Liver (tissue), 9 donors: ENCODE measurements around the gene ASAP2. TPM values are rescaled to one million over a fixed set of nuclear protein-coding genes. Genes with fewer than 3 reads are reported as not detected.

Source experiments
- DNase-seq: peaks from one replicate; pipeline ENCODE4 v3.0.0-alpha.2; 2017; ENCODE audit warnings: low spot score
- H3K27ac ChIP-seq, 2 donors: one replicate each; pipeline ENCODE4 v1.7.0; 2013; ENCODE audit warnings: inconsistent platforms in 2 of 2, low read length in 2 of 2, control low read depth in 1 of 2, low read depth in 1 of 2, mild to moderate bottlenecking in 1 of 2
- H3K27me3 ChIP-seq, 4 donors: one replicate each; pipeline versions ENCODE4 v1.6.1 to v1.7.0; 2013; ENCODE audit warnings: low read length in 3 of 4, inconsistent platforms in 1 of 4, mild to moderate bottlenecking in 1 of 4, moderate library complexity in 1 of 4; ENCODE audit not compliant: control insufficient read depth in 4 of 4, insufficient read depth in 4 of 4
- H3K36me3 ChIP-seq, 4 donors: one replicate each; pipeline versions ENCODE4 v1.6.1 to v1.7.0; 2013; ENCODE audit warnings: low read length in 3 of 4, mild to moderate bottlenecking in 3 of 4, low read depth in 1 of 4, moderate library complexity in 1 of 4; ENCODE audit not compliant: control insufficient read depth in 4 of 4, insufficient read depth in 3 of 4
- H3K4me1 ChIP-seq, 4 donors: one replicate each; pipeline versions ENCODE4 v1.6.1 to v1.7.0; 2013; ENCODE audit warnings: low read length in 3 of 4, mild to moderate bottlenecking in 3 of 4, moderate library complexity in 1 of 4; ENCODE audit not compliant: control insufficient read depth in 4 of 4, insufficient read depth in 4 of 4
- H3K4me3 ChIP-seq, 3 donors: one replicate each; pipeline versions ENCODE4 v1.6.1 to v1.7.0; 2013; ENCODE audit warnings: low read length in 3 of 3, control low read depth in 1 of 3, low read depth in 1 of 3, mild to moderate bottlenecking in 1 of 3
- H3K9ac ChIP-seq, 2 donors: one replicate each; pipeline ENCODE4 v1.7.0; 2013; ENCODE audit warnings: low read length in 2 of 2, mild to moderate bottlenecking in 2 of 2, moderate library complexity in 2 of 2, control low read depth in 1 of 2, low read depth in 1 of 2
- H3K9me3 ChIP-seq, 4 donors: one replicate each; pipeline versions ENCODE4 v1.6.1 to v1.7.0; 2013; ENCODE audit warnings: low read length in 3 of 4; ENCODE audit not compliant: control insufficient read depth in 4 of 4
- ATF3 ChIP-seq: IDR thresholded peaks from 2 replicates; pipeline ENCODE4 v1.6.1; 2016; ENCODE audit warnings: antibody characterized with exemption
- EGR1 ChIP-seq, 2 donors: IDR thresholded peaks; 2 replicates each; pipeline ENCODE4 v1.6.1; 2016 to 2018; ENCODE audit warnings: antibody characterized with exemption in 2 of 2, low read depth in 2 of 2
- FOXA1 ChIP-seq: IDR thresholded peaks from 2 replicates; pipeline ENCODE4 v1.6.1; 2016; ENCODE audit warnings: antibody characterized with exemption
- FOXA2 ChIP-seq: IDR thresholded peaks from 2 replicates; pipeline ENCODE4 v1.6.1; 2016; ENCODE audit warnings: antibody characterized with exemption
- GABPA ChIP-seq, 2 donors: IDR thresholded peaks in 1 of 2; conservative IDR thresholded peaks in 1 of 2; 2 replicates each; pipeline ENCODE4 v1.6.1; 2016; ENCODE audit warnings: antibody characterized with exemption in 2 of 2, mild to moderate bottlenecking in 1 of 2, moderate library complexity in 1 of 2
- HNF4G ChIP-seq: IDR thresholded peaks from 2 replicates; pipeline ENCODE4 v1.6.1; 2016; ENCODE audit warnings: antibody characterized with exemption
- JUND ChIP-seq, 2 donors: IDR thresholded peaks; 2 replicates each; pipeline ENCODE4 v1.6.1; 2016; ENCODE audit warnings: antibody characterized with exemption in 2 of 2
- MAX ChIP-seq: IDR thresholded peaks from 2 replicates; pipeline ENCODE4 v1.6.1; 2016; ENCODE audit warnings: antibody characterized with exemption
- RAD21 ChIP-seq, 2 donors: IDR thresholded peaks; 2 replicates each; pipeline ENCODE4 v1.6.1; 2016; ENCODE audit warnings: antibody characterized with exemption in 2 of 2, mild to moderate bottlenecking in 2 of 2
- RXRA ChIP-seq, 2 donors: IDR thresholded peaks; 2 replicates each; pipeline ENCODE4 v1.6.1; 2017 to 2018; ENCODE audit warnings: antibody characterized with exemption in 2 of 2, mild to moderate bottlenecking in 1 of 2
- SP1 ChIP-seq: IDR thresholded peaks from 2 replicates; pipeline ENCODE4 v1.6.1; 2018; ENCODE audit warnings: antibody characterized with exemption, mild to moderate bottlenecking
- TAF1 ChIP-seq: conservative IDR thresholded peaks from 2 replicates; pipeline ENCODE4 v1.6.1; 2016; ENCODE audit warnings: antibody characterized with exemption, mild to moderate bottlenecking
- YY1 ChIP-seq: IDR thresholded peaks from 2 replicates; pipeline ENCODE4 v1.6.1; 2016; ENCODE audit warnings: antibody characterized with exemption, mild to moderate bottlenecking
- ZBTB33 ChIP-seq: IDR thresholded peaks from 2 replicates; pipeline ENCODE4 v1.6.1; 2016; ENCODE audit warnings: antibody characterized with exemption
- WGBS: extraction: QIAGEN DNeasy Blood & Tissue Kit; methylation state at CpG from one replicate; pipeline ENCODE4 v1.1.7; 2013; 5-methylcytosine and 5-hydroxymethylcytosine counted together
- polyA plus RNA-seq, 2 donors: library from polyadenylated mRNA; stranded (reverse) in 1 of 2; unstranded in 1 of 2; fragments of 200-250 nt in 1 of 2; fragments of >200 nt in 1 of 2; fragmentation: Nextera tagmentation in 1 of 2; extraction: Ambion mirVana in 1 of 2; gene quantifications; one replicate each; pipeline versions ENCODE4 v1.2.1 to v1.2.3, GENCODE V29; 2013 to 2015
- total RNA-seq, 2 donors: library from RNA; depleted of rRNA; stranded (reverse); fragments of >200 nt; gene quantifications; one replicate each; pipeline ENCODE4 v1.2.3, GENCODE V29; 2014
- TF ChIP-seq, protein P1 (sequence below): fragments of 150-350 bp; IDR thresholded peaks from 2 replicates; pipeline ENCODE4 v1.5.1; 2017; ENCODE audit warnings: improper control_type of control experiment, low read depth, low read length; ENCODE audit not compliant: missing input control
- donor health status: healthy.
- donor health status: healthy.
- donor health status: healthy.
- donor health status: healthy.
- donor health status: healthy.

Gene ASAP2
- total and polyA plus RNA-seq, 4 donors: 0.36 to 5.9 (median 2.6) TPM

DNA sequence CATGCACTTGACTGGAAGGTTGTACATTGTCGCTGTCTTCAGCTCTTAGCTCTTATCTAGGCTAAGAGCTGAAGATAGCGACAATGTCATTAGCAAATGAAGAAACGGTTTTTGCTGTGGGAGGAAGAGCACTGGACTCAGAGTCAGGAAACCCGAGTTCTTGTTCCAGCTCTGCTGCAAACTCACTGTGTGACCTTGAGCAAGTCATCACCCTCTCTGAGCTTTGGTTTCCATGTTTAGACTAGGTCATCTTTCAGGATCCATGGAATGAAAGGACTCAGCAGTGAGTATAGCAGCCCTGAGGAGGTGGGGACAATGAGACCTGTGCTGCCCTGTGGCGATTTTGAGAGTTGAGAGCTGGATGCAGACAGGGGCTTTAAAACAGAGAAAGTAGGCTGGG, 85.3 kb downstream of the ASAP2 start:
- Histone ChIP-seq H3K9ac (no peak overlapping the region), H3K27me3 (no peaks in the 10 kb centered on the region), H3K4me3 (no peak overlapping the region), H3K36me3 (no peaks in the 10 kb centered on the region), H3K27ac (no peak overlapping the region), H3K4me1 (peaks cover 0 to 4% (median 3%) of the 10 kb centered on the region in 4 donors), H3K9me3 (no peaks in the 10 kb centered on the region)
- 95% methylated on average over 5 of the region's 5 CpGs for WGBS
- no peak for TF ChIP-seq SP1
- TF ChIP-seq JUND (IDR thresholded peaks at IDR 0.05): no peak
- no peak for TF ChIP-seq HNF4G
- TF ChIP-seq ATF3: no peak
- no peak for DNase-seq

DNA sequence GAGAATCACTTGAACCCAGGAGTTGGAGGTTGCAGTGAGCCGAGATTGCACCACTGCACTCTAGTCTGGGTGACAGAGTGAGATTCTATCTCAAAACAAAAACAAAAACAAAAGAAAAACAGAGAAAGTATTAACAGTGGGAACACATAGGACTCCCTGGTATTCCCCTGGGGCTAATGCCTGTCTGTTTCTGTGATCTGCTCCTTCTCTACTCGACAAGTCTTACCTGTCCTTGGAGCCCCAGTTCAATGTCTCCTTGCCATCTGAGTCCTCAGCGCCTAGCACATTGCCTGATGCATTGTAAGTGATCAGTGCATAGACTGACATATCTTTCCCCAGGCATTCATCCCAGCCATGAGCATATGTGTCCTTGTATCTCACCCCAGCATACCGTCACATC, 85.8 kb downstream of the ASAP2 start:
- Histone ChIP-seq H3K9ac (no peak overlapping the region), H3K4me3 (no peak overlapping the region), H3K27me3 (no peaks in the 10 kb centered on the region), H3K36me3 (no peaks in the 10 kb centered on the region), H3K9me3 (no peaks in the 10 kb centered on the region), H3K27ac (no peak overlapping the region), H3K4me1 (peaks cover 0 to 4% (median 3%) of the 10 kb centered on the region in 4 donors)
- TF ChIP-seq RAD21 (IDR thresholded peaks at IDR 0.05) (no peak), HNF4G (no peak), TAF1 (no peak), MAX (no peak), ATF3 (no peak), FOXA2 (no peak), EGR1 (IDR thresholded peaks at IDR 0.05; ENCODE audit: low read depth in 2 of 2) (no peak), ZBTB33 (no peak), RXRA (IDR thresholded peaks at IDR 0.05) (no peak), FOXA1 (no peak)
- TF ChIP-seq, protein P1, sequence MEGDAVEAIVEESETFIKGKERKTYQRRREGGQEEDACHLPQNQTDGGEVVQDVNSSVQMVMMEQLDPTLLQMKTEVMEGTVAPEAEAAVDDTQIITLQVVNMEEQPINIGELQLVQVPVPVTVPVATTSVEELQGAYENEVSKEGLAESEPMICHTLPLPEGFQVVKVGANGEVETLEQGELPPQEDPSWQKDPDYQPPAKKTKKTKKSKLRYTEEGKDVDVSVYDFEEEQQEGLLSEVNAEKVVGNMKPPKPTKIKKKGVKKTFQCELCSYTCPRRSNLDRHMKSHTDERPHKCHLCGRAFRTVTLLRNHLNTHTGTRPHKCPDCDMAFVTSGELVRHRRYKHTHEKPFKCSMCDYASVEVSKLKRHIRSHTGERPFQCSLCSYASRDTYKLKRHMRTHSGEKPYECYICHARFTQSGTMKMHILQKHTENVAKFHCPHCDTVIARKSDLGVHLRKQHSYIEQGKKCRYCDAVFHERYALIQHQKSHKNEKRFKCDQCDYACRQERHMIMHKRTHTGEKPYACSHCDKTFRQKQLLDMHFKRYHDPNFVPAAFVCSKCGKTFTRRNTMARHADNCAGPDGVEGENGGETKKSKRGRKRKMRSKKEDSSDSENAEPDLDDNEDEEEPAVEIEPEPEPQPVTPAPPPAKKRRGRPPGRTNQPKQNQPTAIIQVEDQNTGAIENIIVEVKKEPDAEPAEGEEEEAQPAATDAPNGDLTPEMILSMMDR: no peak
- DNase-seq: no peak
- 90% methylated on average over 4 of the region's 4 CpGs for WGBS

DNA sequence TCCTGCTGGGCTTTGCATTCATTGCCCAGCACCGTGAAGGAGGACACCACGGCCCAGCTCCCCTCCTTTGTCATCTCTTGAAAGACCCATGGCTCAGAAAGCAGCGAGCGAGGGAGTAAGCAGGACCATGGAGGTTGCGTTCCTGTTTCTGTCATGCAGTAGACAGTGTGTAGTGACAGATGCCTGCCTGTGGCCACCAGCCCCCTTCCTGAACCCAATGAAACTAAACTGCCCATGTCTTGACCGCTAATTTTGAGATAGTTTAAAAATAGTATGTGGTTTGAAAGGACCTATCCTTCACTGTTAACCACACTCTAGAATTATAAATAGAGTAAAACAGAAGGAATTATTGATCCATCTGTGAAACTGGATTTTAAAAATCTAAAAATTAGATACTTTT, 88.2 kb downstream of the ASAP2 start:
- 94% methylated on average over 6 of the region's 6 CpGs for WGBS
- no peaks in the 10 kb centered on the region for H3K9me3 ChIP-seq

More for the DNA sequence above, 88.2 kb downstream of the ASAP2 start:
- TF ChIP-seq JUND (IDR thresholded peaks at IDR 0.05) (no peak), FOXA2 (no peak), TAF1 (no peak), RXRA (IDR thresholded peaks at IDR 0.05) (no peak), YY1 (no peak), ZBTB33 (no peak), FOXA1 (no peak), GABPA (IDR thresholded peaks at IDR 0.05 in 1 of 2, conservative IDR thresholded peaks at IDR 0.05 in 1 of 2) (no peak)
- TF ChIP-seq, protein P1: no peak
- Histone ChIP-seq H3K27me3 (no peaks in the 10 kb centered on the region), H3K4me3 (no peak overlapping the region), H3K36me3 (no peaks in the 10 kb centered on the region), H3K9ac (no peak overlapping the region), H3K4me1 (peaks cover 0 to 4% (median 3%) of the 10 kb centered on the region in 4 donors), H3K27ac (no peak overlapping the region)
- DNase-seq: no peak
